ENCODE data around the gene CHAT. TPM values are rescaled to one million over a fixed set of nuclear protein-coding genes. Genes with fewer than 3 reads are reported as not detected.

CHAT gene
- total RNA-seq, 1 experiment from 2014 or later, result not detected

DNA sequence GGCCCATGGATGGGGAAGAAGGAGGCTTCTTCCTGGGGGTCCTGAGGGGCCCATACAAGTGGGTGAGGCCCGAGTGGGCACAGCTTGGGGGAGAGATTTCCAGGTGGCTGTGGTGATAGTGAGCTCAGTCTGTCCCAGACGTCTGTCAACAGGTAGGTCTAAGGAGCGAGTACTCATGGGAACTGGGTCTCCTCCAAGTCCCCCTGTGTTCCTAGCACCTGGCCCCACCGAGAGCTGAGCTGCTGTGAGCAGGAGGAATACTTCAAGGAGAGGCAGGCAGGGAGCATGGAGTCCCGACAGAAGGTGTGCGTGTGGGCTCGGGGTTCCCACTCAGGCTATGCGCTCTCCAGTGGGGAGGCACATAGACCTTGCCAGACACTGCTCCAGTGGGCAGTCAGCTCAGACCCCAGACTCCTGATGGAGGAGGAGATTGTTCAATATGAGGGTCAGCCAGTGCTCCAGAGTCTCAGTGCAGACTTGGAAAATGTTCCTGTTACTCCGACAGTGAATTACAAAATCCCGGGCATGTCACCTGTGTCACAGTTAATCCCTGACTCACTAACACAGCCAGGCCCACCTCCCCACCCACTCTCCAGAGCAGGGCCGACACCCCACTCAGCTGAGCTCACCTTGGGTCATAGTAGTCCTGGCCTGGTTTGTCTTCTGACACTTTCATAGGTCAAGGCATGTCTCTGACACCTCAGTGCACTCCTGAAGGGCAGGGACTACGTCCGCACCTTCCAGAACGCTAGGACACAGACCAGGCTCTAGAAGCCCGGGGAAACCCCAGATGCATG lies 37.4 kb downstream of the CHAT start:
- H3K4me1 ChIP-seq (replicated peaks), result no peaks in the 10 kb centered on the region
- no peak overlapping the region for H3K27ac ChIP-seq
- H3K9me3 ChIP-seq (replicated peaks), result no peaks in the 10 kb centered on the region
- no peaks in the 10 kb centered on the region for H3K36me3 ChIP-seq
- no peak for DNase-seq (ENCODE audit: low read depth in 1 of 2, low spot score in 2 of 2)
- peaks cover 22% of the 10 kb centered on the region for H3K27me3 ChIP-seq (replicated peaks)
- H3K4me3 ChIP-seq, result no peak overlapping the region

DNA sequence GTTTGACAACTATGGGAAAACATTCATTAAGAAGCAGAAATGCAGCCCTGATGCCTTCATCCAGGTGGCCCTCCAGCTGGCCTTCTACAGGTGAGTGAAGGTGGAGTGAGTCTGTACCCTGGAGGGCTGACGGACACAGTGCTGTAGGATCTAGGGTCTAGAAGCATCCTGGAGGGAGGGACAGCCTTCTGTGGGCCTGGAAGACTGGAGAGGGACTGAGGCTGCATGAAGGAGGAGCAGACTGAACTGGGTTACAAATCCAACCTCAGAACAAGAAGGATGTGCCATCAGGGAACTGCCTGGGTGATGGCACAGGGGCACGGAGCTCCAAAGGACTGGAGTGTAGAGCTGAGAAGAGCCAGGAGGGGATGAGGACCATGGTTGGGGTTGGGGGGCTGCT lies 38.1 kb downstream of the CHAT start:
- DNase-seq (ENCODE audit: low read depth in 1 of 2, low spot score in 2 of 2), result peak in 1 of 2 experiments; percentile 25
- Histone ChIP-seq H3K9me3 (replicated peaks) (no peaks in the 10 kb centered on the region), H3K36me3 (no peaks in the 10 kb centered on the region), H3K27me3 (replicated peaks) (peaks cover 22% of the 10 kb centered on the region), H3K4me3 (no peak overlapping the region), H3K27ac (no peak overlapping the region), H3K4me1 (replicated peaks) (no peaks in the 10 kb centered on the region)

DNA sequence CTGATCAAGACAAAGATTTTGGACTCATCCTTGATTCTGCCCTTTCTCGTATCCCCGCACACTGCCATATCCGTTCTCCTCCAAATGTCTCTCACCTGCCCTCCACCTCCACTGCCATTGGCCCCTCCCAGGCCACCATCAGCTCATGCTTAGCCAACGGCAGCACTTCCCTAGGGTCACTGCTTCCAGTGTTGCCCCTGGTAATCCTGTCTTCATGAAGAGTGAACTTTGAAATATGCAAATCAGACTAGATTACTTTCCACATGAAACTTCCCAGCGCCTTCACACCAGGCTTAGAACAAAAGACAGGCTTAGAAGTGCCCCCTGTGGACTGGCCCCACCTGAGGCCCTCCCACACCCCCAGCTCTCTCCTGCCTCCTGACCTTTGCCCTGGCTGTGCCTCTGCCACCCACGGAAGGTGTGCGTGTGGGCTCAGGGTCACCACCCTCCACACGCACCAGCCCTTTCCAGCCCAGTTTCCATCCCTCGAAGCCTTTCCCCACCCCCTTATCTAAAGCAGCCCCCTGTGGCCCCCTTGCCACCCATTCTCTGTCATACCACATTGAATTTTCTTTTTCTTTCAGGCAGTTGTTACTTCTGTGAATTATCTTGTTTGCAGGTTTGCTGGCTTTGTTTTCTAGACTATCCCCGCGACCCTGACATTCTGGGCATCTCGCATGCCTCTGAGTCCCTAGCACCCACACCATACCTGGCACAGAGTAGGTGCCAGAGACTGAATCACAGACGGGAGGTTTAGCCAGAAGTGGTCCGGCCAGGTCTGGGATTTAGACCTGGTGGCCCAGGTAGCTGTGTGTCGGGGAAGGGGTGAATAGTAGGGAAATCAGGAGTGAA lies 38.8 kb downstream of the CHAT start:
- no peaks in the 10 kb centered on the region for H3K36me3 ChIP-seq
- no peaks in the 10 kb centered on the region for H3K9me3 ChIP-seq (replicated peaks)
- DNase-seq (ENCODE audit: low read depth in 1 of 2, low spot score in 2 of 2), result peak in 1 of 2 experiments; percentile 20
- peaks cover 16% of the 10 kb centered on the region for H3K27me3 ChIP-seq (replicated peaks)
- no peak overlapping the region for H3K27ac ChIP-seq
- H3K4me1 ChIP-seq (replicated peaks), result no peaks in the 10 kb centered on the region
- no peak overlapping the region for H3K4me3 ChIP-seq

GRCh38 chr10:49653273-49653929 lies 39.6 kb downstream of the CHAT start:
- DNase-seq (ENCODE audit: low read depth in 1 of 2, low spot score in 2 of 2), result peak in 1 of 2 experiments; percentile 17
- Histone ChIP-seq H3K4me1 (replicated peaks) (no peaks in the 10 kb centered on the region), H3K4me3 (no peak overlapping the region), H3K27me3 (replicated peaks) (peaks cover 12% of the 10 kb centered on the region), H3K36me3 (no peaks in the 10 kb centered on the region), H3K9me3 (replicated peaks) (no peaks in the 10 kb centered on the region), H3K27ac (no peak overlapping the region)

DNA sequence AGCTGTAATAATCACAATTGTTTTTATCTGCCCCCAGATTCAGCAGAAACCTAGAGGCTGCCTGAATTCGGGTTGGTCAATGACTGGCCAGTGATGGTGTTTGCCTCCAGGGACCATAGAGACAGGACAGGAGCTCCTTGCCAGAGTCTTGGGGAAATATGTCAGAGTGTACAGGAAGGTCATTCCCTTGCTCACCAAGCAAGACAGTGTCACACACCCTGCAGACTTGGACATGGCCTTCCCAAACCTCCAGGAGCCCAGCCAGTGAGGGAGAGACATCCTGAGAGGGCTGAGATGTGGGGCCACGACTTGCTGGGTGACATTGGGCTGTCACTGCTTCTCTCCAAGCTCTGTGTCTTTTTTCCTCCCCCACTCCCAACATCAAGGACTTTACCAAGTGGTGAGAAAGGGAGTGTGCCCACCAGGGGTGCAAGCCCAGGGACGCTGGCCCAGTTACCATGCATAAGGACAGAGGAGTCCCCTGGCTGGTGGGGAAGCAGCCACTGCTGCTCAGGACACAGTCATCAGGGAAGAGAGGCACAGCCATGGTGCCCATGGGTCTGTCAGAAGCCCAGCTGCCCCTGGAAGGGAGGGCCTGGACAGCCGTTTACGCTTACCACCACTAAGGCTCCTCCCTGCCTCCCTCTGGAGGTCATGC lies 40.3 kb downstream of the CHAT start:
- H3K9me3 ChIP-seq (replicated peaks), result no peaks in the 10 kb centered on the region
- no peak overlapping the region for H3K27ac ChIP-seq
- H3K4me1 ChIP-seq (replicated peaks), result no peaks in the 10 kb centered on the region
- no peaks in the 10 kb centered on the region for H3K36me3 ChIP-seq
- peaks cover 8% of the 10 kb centered on the region for H3K27me3 ChIP-seq (replicated peaks)
- H3K4me3 ChIP-seq, result no peak overlapping the region
- DNase-seq (ENCODE audit: low read depth in 1 of 2, low spot score in 2 of 2), result peak in 1 of 2 experiments; percentile 22

- Histone ChIP-seq H3K4me3 (no peak overlapping the region), H3K36me3 (no peaks in the 10 kb centered on the region), H3K4me1 (replicated peaks) (no peaks in the 10 kb centered on the region), H3K9me3 (replicated peaks) (no peaks in the 10 kb centered on the region), H3K27ac (no peak overlapping the region), H3K27me3 (replicated peaks) (peaks cover 2% of the 10 kb centered on the region; the same call in 1 of the 2 replicates)
- DNase-seq (ENCODE audit: low read depth in 1 of 2, low spot score in 2 of 2), result peak in 1 of 2 experiments; percentile 22
Observed at GRCh38 chr10:49655099-49655498, 41.3 kb downstream of the CHAT start.

DNA sequence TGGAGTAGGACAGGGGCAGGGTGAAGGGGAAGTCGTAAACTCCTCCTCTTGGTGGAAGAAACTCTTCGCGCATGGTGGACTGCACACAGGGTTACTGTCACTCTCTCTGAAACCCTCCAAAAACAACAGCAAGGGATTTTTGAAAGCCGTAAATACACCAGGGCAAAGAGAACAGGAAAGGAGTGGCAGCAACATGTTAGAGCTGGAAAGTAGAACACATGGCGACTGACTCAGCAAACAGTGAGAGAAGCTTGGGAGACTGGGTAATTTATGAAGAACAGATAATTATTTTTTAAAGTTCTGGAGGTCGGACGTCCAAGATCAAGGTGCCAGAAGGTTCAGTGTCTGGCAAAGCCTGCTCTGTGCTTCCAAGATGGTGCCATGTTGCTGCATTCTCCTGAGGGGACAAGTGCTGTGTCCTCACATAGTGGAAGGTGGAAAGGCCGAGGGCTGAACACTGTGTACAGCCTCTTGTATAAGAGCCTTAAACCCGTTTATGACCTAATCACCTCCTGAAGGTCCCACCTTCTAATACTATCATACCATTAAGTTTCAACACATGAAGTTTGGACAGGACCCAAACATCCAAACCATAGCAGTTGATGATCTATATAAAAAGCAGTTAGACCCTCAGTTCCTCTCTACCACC lies 43.1 kb downstream of the CHAT start:
- H3K36me3 ChIP-seq, result no peaks in the 10 kb centered on the region
- no peaks in the 10 kb centered on the region for H3K4me1 ChIP-seq (replicated peaks)
- H3K4me3 ChIP-seq, result no peak overlapping the region
- no peaks in the 10 kb centered on the region; the same call in 1 of the 2 replicates for H3K27me3 ChIP-seq (replicated peaks)
- no peak for DNase-seq (ENCODE audit: low read depth in 1 of 2, low spot score in 2 of 2)
- H3K27ac ChIP-seq, result no peak overlapping the region
- H3K9me3 ChIP-seq (replicated peaks), result no peaks in the 10 kb centered on the region

DNA sequence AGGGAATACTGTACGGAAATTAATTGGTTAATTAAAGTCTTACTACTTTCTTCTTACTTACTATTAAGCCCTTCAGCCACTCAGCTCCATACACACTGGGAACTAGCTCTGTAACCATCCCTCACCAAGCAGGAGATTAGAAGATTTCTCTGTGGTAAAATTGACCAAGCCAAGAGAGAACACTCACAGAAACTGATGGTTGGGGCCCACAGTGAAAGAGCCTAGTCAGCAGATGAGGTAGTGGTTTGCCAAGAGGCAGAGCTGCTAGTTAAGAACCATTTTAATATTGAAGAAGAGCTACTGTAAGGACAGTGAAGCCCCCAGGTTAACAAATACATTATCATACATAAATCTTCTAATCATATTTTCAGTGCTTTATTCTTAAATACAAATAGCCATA lies 43.8 kb downstream of the CHAT start:
- H3K27ac ChIP-seq, result no peak overlapping the region
- H3K4me3 ChIP-seq, result no peak overlapping the region
- no peak for DNase-seq (ENCODE audit: low read depth in 1 of 2, low spot score in 2 of 2)
- H3K36me3 ChIP-seq, result no peaks in the 10 kb centered on the region
- no peaks in the 10 kb centered on the region for H3K4me1 ChIP-seq (replicated peaks)
- H3K9me3 ChIP-seq (replicated peaks), result no peaks in the 10 kb centered on the region
- no peaks in the 10 kb centered on the region; the same call in 1 of the 2 replicates for H3K27me3 ChIP-seq (replicated peaks)

DNA sequence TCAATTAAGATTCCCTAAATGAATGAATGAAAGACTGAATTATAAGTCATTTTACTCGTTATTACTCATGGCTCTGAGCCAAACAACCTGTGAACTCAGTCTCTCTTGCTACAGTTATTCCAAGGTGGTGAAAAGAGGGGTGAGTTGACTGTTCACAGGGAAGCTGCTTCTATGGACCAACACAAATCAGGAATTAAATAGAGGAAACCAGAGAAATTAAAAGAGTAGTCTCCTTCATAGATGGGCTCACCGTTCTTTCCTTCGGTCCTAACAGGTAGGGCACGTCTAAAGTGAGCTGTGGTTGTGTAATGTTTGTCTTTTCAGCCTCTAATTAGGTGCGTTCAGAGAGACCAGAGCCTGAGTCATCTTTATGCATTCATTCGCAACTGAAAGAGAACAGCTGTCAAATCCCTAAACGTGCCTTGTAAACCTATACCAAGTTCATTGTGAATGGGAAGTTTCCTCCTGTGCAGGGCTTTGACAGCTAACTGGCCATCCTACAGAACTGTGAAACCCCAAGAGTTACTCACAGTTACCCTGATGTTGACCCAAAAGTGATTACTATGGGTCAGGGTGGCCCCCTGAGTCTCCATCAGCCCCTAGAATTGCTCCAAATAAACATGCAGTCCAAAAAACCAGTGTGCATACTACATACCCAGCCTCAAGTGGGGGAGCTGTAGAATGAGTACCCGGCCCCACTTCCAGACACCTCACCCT lies 47.5 kb downstream of the CHAT start:
- H3K27me3 ChIP-seq (replicated peaks), result no peaks in the 10 kb centered on the region; the same call in 1 of the 2 replicates
- H3K4me3 ChIP-seq, result no peak overlapping the region
- no peak for DNase-seq (ENCODE audit: low read depth in 1 of 2, low spot score in 2 of 2)
- no peak overlapping the region for H3K27ac ChIP-seq
- H3K36me3 ChIP-seq, result no peaks in the 10 kb centered on the region
- no peaks in the 10 kb centered on the region for H3K9me3 ChIP-seq (replicated peaks)
- H3K4me1 ChIP-seq (replicated peaks), result no peaks in the 10 kb centered on the region

- Histone ChIP-seq H3K36me3 (no peaks in the 10 kb centered on the region), H3K27me3 (replicated peaks) (no peaks in the 10 kb centered on the region; the same call in 1 of the 2 replicates), H3K27ac (no peak overlapping the region), H3K9me3 (replicated peaks) (no peaks in the 10 kb centered on the region), H3K4me3 (no peak overlapping the region), H3K4me1 (replicated peaks) (no peaks in the 10 kb centered on the region)
- no peak for DNase-seq (ENCODE audit: low read depth in 1 of 2, low spot score in 2 of 2)
Observed at GRCh38 chr10:49662169-49662830, 48.5 kb downstream of the CHAT start.

GRCh38 chr10:49663596-49663995 lies 49.8 kb downstream of the CHAT start:
- DNase-seq (ENCODE audit: low read depth in 1 of 2, low spot score in 2 of 2), result no peak
- no peaks in the 10 kb centered on the region; the same call in 1 of the 2 replicates for H3K27me3 ChIP-seq (replicated peaks)
- H3K27ac ChIP-seq, result no peak overlapping the region

More at GRCh38 chr10:49663596-49663995, 49.8 kb downstream of the CHAT start:
- Histone ChIP-seq H3K36me3 (no peaks in the 10 kb centered on the region), H3K9me3 (replicated peaks) (no peaks in the 10 kb centered on the region), H3K4me3 (no peak overlapping the region), H3K4me1 (replicated peaks) (no peaks in the 10 kb centered on the region)

All from SJSA1 (cell line).